IPS-18c (cell line): ENCODE measurements around the gene KLHL24.
A peak's percentile ranks its signal among the peaks of the same experiment; 100 is the strongest.
"Not testable (repeated sequence)": the region's sequence is repeated elsewhere in the genome, so short reads cannot be mapped to it uniquely, and the experiment has no call there.

Experiments used
- H3K4me3 ChIP-seq: 2 replicates; pipeline ENCODE4 v1.7.0; 2013; ENCODE audit warnings: low read depth, mild to moderate bottlenecking, low read length, moderate library complexity; ENCODE audit not compliant: insufficient read depth
- H3K9me3 ChIP-seq: one replicate; pipeline ENCODE4 v1.6.1; 2013; ENCODE audit warnings: mild to moderate bottlenecking, low read length, moderate library complexity; ENCODE audit not compliant: control insufficient read depth, insufficient read depth

KLHL24 gene

GRCh38 chr3:183629546-183630301 lies 5.7 kb upstream of the KLHL24 start:
- Histone ChIP-seq H3K4me3 (no peak overlapping the region), H3K9me3 (peaks cover 2% of the 10 kb centered on the region)

GRCh38 chr3:183631715-183632114 lies 3.7 kb upstream of the KLHL24 start:
- Histone ChIP-seq H3K4me3 (no peak overlapping the region), H3K9me3 (peaks cover 2% of the 10 kb centered on the region)

DNA sequence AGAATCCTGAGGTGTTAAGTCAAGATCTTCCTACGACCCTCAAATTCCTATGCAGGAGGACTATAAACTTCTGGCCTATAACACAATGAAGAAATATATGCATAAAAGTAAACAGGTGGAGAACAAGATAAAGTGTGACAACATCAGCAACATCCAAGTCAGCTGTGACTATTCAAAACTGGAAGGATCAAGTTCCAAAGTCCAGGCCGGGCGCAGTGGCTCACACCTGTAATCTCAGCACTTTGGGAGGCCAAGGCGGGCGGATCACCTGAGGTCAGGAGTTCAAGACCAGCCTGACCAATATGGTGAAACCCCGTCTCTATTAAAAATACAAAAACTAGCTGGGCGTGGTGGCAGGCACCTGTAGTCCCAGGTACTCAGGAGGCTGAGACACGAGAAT lies 2.7 kb upstream of the KLHL24 start:
- not testable (repeated sequence) for H3K4me3 ChIP-seq, H3K9me3 ChIP-seq

DNA sequence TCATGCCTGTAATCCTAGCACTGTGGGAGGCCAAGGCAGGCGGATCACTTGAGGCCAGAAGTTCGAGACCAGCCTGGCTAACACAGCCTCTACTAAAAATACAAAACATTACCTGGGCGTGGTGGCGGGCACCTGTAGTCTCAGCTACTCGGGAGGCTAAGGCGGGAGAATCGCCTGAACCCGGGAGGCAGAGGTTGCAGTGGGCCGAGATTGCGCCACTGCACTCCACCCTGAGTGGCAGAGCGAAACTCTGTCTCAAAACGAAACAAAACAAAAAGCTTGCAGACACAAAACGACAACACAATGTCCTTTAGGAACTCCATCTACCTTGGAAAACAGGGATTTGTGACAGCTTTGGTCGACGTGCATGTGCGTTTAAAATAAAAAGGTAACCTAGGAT lies 716 bp upstream of the KLHL24 start:
- Histone ChIP-seq H3K9me3 (peaks cover 2% of the 10 kb centered on the region), H3K4me3 (peak overlapping the region; percentile 95; the same call in 1 of the 2 replicates)

GRCh38 chr3:183635107-183635430 lies 354 bp upstream of the KLHL24 start:
- Histone ChIP-seq H3K4me3 (peak overlapping the region; percentile 95), H3K9me3 (peaks cover 2% of the 10 kb centered on the region)

DNA sequence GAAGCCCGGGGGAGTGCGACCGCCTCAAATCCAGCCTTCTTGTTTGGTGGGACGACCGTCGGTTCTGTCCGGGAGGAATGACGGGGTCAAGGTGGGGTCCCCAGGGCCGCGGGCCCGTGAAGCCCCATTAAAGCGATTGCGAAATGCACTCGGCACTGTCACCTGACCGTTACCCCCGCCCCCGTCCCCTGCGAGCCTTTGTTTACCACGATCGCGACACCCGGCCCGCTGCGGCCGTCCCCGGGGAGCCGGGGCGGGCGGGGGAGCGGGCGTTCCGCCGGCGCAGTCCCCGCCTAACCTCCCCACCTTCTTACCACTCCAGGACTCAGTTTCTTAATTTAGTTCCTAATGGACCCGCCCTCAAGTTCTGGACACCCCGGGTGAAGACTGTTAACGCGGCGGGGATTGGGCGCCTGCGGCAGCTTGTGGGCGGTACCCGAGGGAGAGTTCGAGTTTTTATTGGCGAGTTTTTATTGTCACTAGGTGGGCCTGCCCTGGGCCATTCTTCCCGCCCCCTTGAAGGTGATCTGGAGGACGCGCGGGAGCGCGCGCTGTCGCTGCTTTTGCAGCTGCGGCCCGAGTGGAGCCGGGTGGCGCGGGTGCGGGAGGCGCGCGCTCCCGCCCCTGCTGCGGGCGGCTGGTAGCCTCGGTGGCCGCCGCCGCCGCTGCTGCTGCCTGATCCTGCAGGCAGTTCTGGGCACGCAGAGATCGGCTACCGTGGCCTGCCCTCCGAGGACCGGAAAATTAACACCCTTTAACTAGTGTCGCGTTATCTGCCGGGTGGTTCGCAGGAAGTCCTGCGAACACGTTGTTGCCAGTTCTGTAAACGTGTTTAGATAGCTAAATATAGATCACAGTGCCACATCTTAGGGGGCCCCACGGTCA lies 1.0 kb downstream of the KLHL24 start:
- Histone ChIP-seq H3K4me3 (peak overlapping the region; percentile 95), H3K9me3 (no peaks in the 10 kb centered on the region)

DNA sequence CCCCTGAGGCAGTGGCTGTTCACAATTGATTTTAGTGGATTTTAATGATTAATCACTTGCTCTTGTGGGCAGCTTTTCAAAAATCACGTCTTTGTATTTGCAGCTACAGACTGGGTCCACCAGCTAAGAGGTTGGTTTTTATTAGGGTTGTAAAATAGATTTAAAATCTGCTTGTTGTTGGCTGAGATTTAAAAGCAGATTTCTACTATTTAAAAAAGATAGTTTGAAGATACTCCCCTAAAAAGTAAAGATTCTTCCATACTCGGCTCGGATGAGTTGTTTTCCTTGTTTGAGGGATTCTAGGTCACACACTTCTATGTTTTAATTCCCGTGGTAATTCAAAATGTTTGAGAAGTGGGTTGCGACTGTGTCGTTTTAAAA lies 1.7 kb downstream of the KLHL24 start:
- Histone ChIP-seq H3K4me3 (peak overlapping the region; percentile 95; the same call in 1 of the 2 replicates), H3K9me3 (no peaks in the 10 kb centered on the region)

GRCh38 chr3:183637633-183638032 lies 2.2 kb downstream of the KLHL24 start:
- not testable (repeated sequence) for H3K4me3 ChIP-seq, H3K9me3 ChIP-seq

DNA sequence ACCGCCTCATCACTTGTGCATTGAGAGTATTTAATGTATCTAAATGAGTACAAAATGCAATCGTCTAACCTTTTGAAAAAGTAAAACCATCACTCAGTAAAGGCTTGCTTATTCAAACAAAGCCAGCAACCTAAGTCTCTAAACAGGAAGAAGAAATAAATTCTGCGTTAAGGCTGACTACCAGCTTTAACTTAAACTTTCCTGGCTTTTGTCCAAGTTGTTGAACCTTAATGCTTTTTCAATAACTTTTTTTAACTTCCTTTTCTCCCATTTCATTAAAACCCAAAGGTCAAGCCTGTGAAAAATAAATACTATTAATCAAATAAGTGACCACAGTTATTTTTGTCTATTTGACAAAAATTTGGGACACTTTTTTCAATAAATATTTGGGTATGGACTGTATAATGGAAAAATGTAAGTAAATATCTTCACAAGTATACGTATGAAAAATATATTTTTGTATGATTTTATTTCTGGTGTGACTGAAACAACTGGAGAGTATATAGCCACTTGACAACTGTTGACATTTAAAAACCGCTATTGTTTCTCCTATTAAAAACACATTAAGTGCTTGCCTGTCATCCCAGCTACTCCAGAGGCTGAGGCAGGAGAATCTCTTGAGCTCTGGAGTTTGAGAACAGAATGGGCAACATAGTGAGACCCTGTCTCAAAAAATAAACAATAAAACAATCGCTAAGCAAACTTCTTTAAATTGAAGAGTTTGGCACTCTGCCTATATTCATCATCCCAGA lies 2.9 kb downstream of the KLHL24 start:
- no peak overlapping the region for H3K4me3 ChIP-seq
- H3K9me3 ChIP-seq: no peaks in the 10 kb centered on the region

GRCh38 chr3:183640635-183641034 lies 5.2 kb downstream of the KLHL24 start:
- H3K4me3 ChIP-seq: not testable (repeated sequence)

DNA sequence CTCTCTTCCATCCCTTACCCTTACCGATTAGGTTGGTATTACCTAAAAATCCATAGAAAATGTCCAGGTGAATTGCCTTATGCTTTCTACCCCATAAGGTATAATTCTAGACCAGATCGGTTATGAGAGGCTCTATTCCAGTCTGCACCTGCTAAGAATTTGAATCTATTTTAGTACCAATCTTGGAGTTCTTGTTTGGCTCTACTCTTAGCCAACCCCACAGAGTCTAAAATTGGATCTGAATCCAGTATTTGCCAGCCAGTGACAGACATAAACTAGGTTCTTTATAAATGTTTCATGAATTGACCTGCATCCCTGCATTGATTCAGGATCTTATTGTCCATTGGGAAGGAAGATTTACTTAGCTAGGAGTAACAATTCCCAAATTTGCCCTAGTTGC lies 6.5 kb downstream of the KLHL24 start:
- H3K4me3 ChIP-seq: no peak overlapping the region
- no peaks in the 10 kb centered on the region for H3K9me3 ChIP-seq

More at GRCh38 chr3:183640635-183641034, 5.2 kb downstream of the KLHL24 start:
- H3K9me3 ChIP-seq: not testable (repeated sequence)

DNA sequence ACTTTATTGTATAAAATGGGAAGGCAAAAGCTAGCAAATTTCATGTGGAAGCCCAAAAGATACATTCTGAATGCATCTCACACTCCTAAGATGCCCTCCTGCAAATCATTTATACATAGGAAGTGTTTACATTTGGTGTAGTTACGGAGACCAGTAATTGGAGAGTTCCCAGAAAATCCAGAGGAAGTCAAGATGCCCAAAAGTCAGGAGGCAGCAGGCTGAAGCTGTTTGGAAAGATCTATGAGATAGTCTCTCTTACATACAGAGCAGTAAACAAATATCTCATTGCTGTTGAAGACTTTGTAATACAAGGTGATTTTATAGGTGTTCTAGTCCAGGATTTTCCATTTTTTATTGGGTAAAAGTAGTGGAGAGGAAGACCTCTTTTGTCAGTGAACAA lies 8.8 kb downstream of the KLHL24 start:
- Histone ChIP-seq H3K9me3 (no peaks in the 10 kb centered on the region), H3K4me3 (no peak overlapping the region)

GRCh38 chr3:183645254-183645653 lies 9.8 kb downstream of the KLHL24 start:
- H3K4me3 ChIP-seq: no peak overlapping the region
- H3K9me3 ChIP-seq: no peaks in the 10 kb centered on the region

DNA sequence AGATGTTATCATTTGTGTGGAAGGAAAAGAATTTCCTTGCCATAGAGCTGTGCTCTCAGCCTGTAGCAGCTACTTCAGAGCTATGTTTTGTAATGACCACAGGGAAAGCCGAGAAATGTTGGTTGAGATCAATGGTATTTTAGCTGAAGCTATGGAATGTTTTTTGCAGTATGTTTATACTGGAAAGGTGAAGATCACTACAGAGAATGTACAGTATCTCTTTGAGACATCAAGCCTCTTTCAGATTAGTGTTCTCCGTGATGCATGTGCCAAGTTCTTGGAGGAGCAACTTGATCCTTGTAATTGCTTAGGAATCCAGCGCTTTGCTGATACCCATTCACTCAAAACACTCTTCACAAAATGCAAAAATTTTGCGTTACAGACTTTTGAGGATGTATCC lies 15.1 kb downstream of the KLHL24 start:
- H3K9me3 ChIP-seq: peaks cover 10% of the 10 kb centered on the region

GRCh38 chr3:183653209-183654064 lies 18.0 kb downstream of the KLHL24 start:
- H3K9me3 ChIP-seq: peaks cover 10% of the 10 kb centered on the region
- H3K4me3 ChIP-seq: no peak overlapping the region

More for the DNA sequence above, 15.1 kb downstream of the KLHL24 start:
- H3K4me3 ChIP-seq: no peak overlapping the region

DNA sequence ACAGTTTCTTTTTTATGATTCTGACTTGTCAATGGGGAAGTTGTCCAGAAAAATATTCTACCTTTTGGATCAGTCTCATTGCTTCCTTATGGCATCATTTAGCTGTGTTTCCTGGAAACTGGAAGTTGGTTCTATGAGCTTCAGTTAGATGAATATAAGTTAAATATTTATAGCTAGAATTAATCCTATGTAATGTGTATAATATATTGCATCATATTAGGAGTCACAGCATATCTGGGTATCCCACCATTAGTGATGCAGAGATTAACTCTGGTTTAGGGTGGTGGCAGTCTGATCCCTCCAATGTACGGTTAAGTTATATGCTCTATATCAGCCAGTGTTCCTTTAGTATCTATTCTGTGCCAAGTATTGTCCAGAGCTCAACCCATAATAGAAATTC lies 19.3 kb downstream of the KLHL24 start:
- peaks cover 10% of the 10 kb centered on the region for H3K9me3 ChIP-seq
- no peak overlapping the region for H3K4me3 ChIP-seq

GRCh38 chr3:183662099-183662498 lies 26.7 kb downstream of the KLHL24 start:
- H3K4me3 ChIP-seq: no peak overlapping the region
- H3K9me3 ChIP-seq: peaks cover under 1% of the 10 kb centered on the region
